ENCODE results near the gene C22orf23.
A peak's percentile ranks its signal among the peaks of the same experiment; 100 is the strongest.
"Not testable (repeated sequence)": the region's sequence is repeated elsewhere in the genome, so short reads cannot be mapped to it uniquely, and the experiment has no call there.

Gene C22orf23

GRCh38 chr22:37953062-37953436, 352 bp downstream of the C22orf23 start:
- no peak for DNase-seq

- not testable (repeated sequence) for DNase-seq
Measured at GRCh38 chr22:37952629-37953028, 772 bp downstream of the C22orf23 start.

- DNase-seq = no peak
Measured at GRCh38 chr22:37951305-37951704, 2.1 kb downstream of the C22orf23 start.

- not testable (repeated sequence) for DNase-seq
Measured at GRCh38 chr22:37947142-37947795, 6.1 kb downstream of the C22orf23 start.

- not testable (repeated sequence) for DNase-seq
Measured at GRCh38 chr22:37944423-37944822, 9.0 kb downstream of the C22orf23 start.

GRCh38 chr22:37943825-37944198, 9.6 kb downstream of the C22orf23 start:
- no peak for DNase-seq

GRCh38 chr22:37943136-37943824, 10.1 kb downstream of the C22orf23 start:
- peak; percentile 50 for DNase-seq

GRCh38 chr22:37942133-37942532, 11.3 kb downstream of the C22orf23 start:
- no peak for DNase-seq

GRCh38 chr22:37940698-37941376, 12.6 kb downstream of the C22orf23 start:
- DNase-seq = no peak

- DNase-seq = peak; percentile 70
Measured at GRCh38 chr22:37933711-37934376, 19.6 kb downstream of the C22orf23 start.

- DNase-seq = no peak
Measured at GRCh38 chr22:37932821-37933578, 20.4 kb downstream of the C22orf23 start.

GRCh38 chr22:37932401-37932800, 21.0 kb downstream of the C22orf23 start:
- DNase-seq = no peak

- no peak for DNase-seq
Measured at GRCh38 chr22:37931893-37932389, 21.5 kb downstream of the C22orf23 start.

- no peak for DNase-seq
Measured at GRCh38 chr22:37930952-37931440, 22.4 kb downstream of the C22orf23 start.

- DNase-seq = no peak
Measured at GRCh38 chr22:37930270-37930951, 23.0 kb downstream of the C22orf23 start.

- no peak for DNase-seq
Measured at GRCh38 chr22:37929390-37929789, 24.0 kb downstream of the C22orf23 start.

- no peak for DNase-seq
Measured at GRCh38 chr22:37927637-37927936, 25.8 kb downstream of the C22orf23 start.

- DNase-seq = no peak
Measured at GRCh38 chr22:37926771-37927636, 26.4 kb downstream of the C22orf23 start.

- DNase-seq = no peak
Measured at GRCh38 chr22:37926358-37926757, 27.0 kb downstream of the C22orf23 start.

GRCh38 chr22:37925767-37926166, 27.6 kb downstream of the C22orf23 start:
- DNase-seq = no peak
